BJ (cell line): ENCODE data around the gene VWDE. TPM values are rescaled to one million over a fixed set of nuclear protein-coding genes. Genes with fewer than 3 reads are reported as not detected.

ENCODE experiments used
- CTCF ChIA-PET: fragments of 350-600 bp; formaldehyde crosslinking; extraction: SDS; loops from one replicate; lab custom pipeline; 2021; ENCODE audit warnings: antibody characterized with exemption, inconsistent platforms; lab: Yijun Ruan, JAX
- POLR2A ChIA-PET: fragments of 300-600 bp; sonication (Branson Sonifier 250); formaldehyde crosslinking; extraction: SDS; loops from one replicate; lab custom pipeline; 2021; ENCODE audit warnings: antibody characterized with exemption; lab: Charles Lee
- DNase-seq: peaks from one replicate; pipeline ENCODE4 v3.0.0-alpha.2; 2011; ENCODE audit warnings: low read depth
- H3K27me3 ChIP-seq: 2 replicates; pipeline ENCODE4 v1.6.0; 2011; ENCODE audit warnings: low read length; ENCODE audit not compliant: control insufficient read depth, insufficient read depth
- H3K36me3 ChIP-seq: 2 replicates; pipeline ENCODE4 v1.5.1; 2011; ENCODE audit warnings: low read length; ENCODE audit not compliant: control insufficient read depth, insufficient read depth
- H3K4me3 ChIP-seq: 2 replicates; pipeline ENCODE4 v1.5.1; 2011; ENCODE audit warnings: low read depth, mild to moderate bottlenecking, control low read depth, low read length
- polyA plus RNA-seq: library from polyadenylated mRNA; depleted of rRNA; stranded (reverse); fragments of >200 nt; gene quantifications from 2 replicates; pipeline ENCODE4 v1.2.3, GENCODE V29; 2011
- TF ChIP-seq, protein P1 (sequence below): IDR thresholded peaks from 2 replicates; pipeline ENCODE4 v1.5.1; 2011; ENCODE audit warnings: low read depth, mild to moderate bottlenecking, control low read depth, inconsistent platforms, low read length, moderate library complexity; ENCODE audit not compliant: insufficient read depth

The VWDE gene
- polyA plus RNA-seq, 1 experiment, result not detected

DNA sequence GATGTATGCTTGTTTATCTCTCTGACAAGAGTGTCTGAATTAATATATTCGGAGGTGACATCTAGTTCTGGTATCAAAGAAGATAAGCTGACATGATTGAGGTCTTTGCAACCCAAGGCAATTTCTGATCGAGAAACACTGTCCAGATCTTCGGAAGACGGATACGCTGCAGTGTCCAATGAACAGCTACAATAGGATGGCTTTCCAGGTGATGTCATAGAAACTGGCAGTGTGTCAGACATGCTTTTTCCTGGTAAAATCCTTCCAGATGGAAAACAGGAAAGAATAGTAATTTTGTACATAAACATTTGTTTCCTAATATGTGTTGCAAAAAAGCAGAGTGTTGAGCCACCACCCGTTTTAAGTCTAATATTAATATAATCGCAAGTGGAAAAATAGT lies 33.4 kb downstream of the VWDE start:
- no peaks in the 10 kb centered on the region for H3K27me3 ChIP-seq
- POLR2A ChIA-PET, result no interaction called here
- TF ChIP-seq, protein P1, sequence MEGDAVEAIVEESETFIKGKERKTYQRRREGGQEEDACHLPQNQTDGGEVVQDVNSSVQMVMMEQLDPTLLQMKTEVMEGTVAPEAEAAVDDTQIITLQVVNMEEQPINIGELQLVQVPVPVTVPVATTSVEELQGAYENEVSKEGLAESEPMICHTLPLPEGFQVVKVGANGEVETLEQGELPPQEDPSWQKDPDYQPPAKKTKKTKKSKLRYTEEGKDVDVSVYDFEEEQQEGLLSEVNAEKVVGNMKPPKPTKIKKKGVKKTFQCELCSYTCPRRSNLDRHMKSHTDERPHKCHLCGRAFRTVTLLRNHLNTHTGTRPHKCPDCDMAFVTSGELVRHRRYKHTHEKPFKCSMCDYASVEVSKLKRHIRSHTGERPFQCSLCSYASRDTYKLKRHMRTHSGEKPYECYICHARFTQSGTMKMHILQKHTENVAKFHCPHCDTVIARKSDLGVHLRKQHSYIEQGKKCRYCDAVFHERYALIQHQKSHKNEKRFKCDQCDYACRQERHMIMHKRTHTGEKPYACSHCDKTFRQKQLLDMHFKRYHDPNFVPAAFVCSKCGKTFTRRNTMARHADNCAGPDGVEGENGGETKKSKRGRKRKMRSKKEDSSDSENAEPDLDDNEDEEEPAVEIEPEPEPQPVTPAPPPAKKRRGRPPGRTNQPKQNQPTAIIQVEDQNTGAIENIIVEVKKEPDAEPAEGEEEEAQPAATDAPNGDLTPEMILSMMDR, result no peak
- DNase-seq, result no peak
- CTCF ChIA-PET, result no interaction called here
- H3K36me3 ChIP-seq, result no peaks in the 10 kb centered on the region
- no peak overlapping the region for H3K4me3 ChIP-seq

DNA sequence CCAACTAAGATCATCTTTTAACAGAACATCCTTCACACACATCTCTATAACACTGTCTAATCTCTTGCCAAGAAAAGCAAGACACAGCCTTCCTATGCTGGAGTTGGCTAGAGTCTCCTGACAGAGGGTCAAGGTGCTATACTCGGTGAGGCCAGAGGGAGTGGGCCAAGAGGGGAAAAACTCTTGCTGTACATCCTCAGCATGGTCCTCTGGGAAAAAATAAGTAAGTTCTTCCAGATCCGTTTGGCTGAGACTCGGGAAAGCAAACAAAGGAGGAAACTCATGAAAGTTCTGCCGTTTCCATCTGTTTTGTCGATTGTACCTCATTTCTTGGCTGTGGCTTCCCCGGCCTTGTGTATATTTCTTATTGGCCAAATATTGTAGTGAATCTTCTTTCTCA lies 33.9 kb downstream of the VWDE start:
- POLR2A ChIA-PET, result no interaction called here
- CTCF ChIA-PET, result no interaction called here
- Histone ChIP-seq H3K4me3 (no peak overlapping the region), H3K27me3 (no peaks in the 10 kb centered on the region), H3K36me3 (no peaks in the 10 kb centered on the region)
- no peak for DNase-seq
- TF ChIP-seq, protein P1, result no peak

DNA sequence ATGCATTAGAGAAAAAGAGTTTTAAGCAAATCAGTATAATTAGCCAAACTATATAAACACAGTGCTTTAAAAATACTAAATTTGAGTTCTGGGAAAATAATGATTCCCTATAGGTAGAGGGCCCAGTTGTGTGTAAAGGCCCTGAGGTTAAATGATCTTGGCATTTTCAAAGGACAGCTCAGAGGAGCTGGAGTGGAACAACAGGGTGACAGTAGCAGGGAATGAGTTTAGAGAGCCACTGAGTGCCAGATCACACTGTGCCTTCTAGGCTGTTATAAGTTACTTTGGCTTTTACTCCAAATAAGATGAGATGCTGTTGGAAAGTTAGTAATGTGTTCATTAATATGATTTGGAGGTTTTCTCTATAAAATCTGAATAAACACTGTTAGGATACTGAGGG lies 34.6 kb downstream of the VWDE start:
- TF ChIP-seq, protein P1, result no peak
- H3K36me3 ChIP-seq, result no peaks in the 10 kb centered on the region
- no peaks in the 10 kb centered on the region for H3K27me3 ChIP-seq
- ChIA-PET CTCF (no interaction called here), POLR2A (no interaction called here)
- H3K4me3 ChIP-seq, result no peak overlapping the region
- no peak for DNase-seq

DNA sequence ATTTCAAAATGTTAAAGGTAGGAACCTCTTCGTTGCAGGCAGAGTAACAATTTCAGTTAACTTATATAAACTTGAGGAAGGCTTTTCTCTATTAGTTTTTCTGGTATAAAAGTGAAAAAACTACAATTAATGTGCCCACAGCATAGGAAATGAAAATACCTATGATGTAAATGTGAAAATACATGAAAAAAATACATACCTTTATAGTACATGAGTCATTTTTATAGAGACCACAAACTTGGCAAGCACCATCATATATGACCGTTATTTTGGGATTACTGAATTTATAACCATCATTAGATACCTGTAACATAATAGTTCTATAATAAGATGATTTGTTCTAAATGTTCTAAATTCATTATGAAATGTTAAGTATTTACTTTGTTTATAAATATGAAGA lies 42.7 kb downstream of the VWDE start:
- no peaks in the 10 kb centered on the region for H3K27me3 ChIP-seq
- DNase-seq, result no peak
- TF ChIP-seq, protein P1, result no peak
- ChIA-PET POLR2A (no interaction called here), CTCF (no interaction called here)
- no peak overlapping the region for H3K4me3 ChIP-seq
- no peaks in the 10 kb centered on the region for H3K36me3 ChIP-seq

DNA sequence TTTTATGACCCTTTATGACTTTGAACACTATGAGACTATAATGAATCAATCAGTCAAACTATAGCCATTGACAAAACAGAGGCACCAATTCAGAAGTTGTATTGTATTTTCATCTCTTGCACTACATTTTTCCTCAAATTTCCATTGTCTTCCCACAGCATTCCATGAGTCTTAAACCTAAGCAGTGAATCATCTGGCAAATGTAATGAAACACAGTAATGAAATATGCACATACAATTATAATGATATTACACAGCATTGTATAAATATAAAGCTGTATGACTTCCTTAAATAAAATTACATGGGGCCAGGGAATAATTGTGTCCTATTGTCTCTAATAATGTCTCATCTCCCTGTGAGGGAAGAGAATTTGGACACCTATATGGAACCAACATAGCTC lies 45.0 kb downstream of the VWDE start:
- no peaks in the 10 kb centered on the region for H3K36me3 ChIP-seq
- no peaks in the 10 kb centered on the region for H3K27me3 ChIP-seq
- DNase-seq, result no peak
- TF ChIP-seq, protein P1, result no peak
- ChIA-PET CTCF (no interaction called here), POLR2A (no interaction called here)
- H3K4me3 ChIP-seq, result no peak overlapping the region
